ENCODE measurements around the gene SLCO4C1. TPM values are rescaled to one million over a fixed set of nuclear protein-coding genes. Genes with fewer than 3 reads are reported as not detected.

Gene SLCO4C1
- total RNA-seq, 2 experiments from 2014 or later, result 0.10 to 0.11 TPM

Other genes starting within 250 kb of the SLCO4C1 start
- gene SLCO6A1, start 202.7 kb upstream of the SLCO4C1 start, total RNA-seq, result not detected

All from activated CD8-positive, alpha-beta memory T cell treated with anti-CD3 and anti-CD28 coated beads for 36 hours (primary cell).